Activated CD4-positive, alpha-beta T cell treated with anti-CD3 and anti-CD28 coated beads for 36 hours (primary cell): Measurements from ENCODE around the gene FOXO6. TPM values are rescaled to one million over a fixed set of nuclear protein-coding genes. Genes with fewer than 3 reads are reported as not detected.

Experiments used
- ATAC-seq: fragments of 200-7000 bp; cut with Tn5 transposase; one replicate; pipeline ENCODE4 v1.10.0; 2021; ENCODE audit warnings: mild to moderate bottlenecking, moderate library complexity
- CTCF ChIA-PET: fragments of 350-600 bp; sonication (Branson Sonifier 250); formaldehyde crosslinking; loops from one replicate; lab custom pipeline; 2021; ENCODE audit warnings: antibody characterized with exemption; lab: Charles Lee
- POLR2A ChIA-PET: fragments of 350-600 bp; sonication (Branson Sonifier 250); formaldehyde crosslinking; loops from one replicate; lab custom pipeline; 2021; ENCODE audit warnings: antibody characterized with exemption, inconsistent platforms; lab: Charles Lee
- DNase-seq: peaks from one replicate; pipeline ENCODE4 v3.0.0-alpha.2; 2020
- H3K27ac Mint-ChIP-seq: one replicate; pipeline ENCODE4 v1.8.0; 2021; ENCODE audit warnings: mixed read lengths
- H3K27me3 Mint-ChIP-seq: one replicate; pipeline ENCODE4 v1.8.0; 2021; ENCODE audit warnings: mixed read lengths
- H3K36me3 Mint-ChIP-seq: one replicate; pipeline ENCODE4 v1.8.0; 2021; ENCODE audit warnings: low read depth, mixed read lengths
- H3K4me1 Mint-ChIP-seq: one replicate; pipeline ENCODE4 v1.8.0; 2021; ENCODE audit warnings: mixed read lengths
- H3K4me3 Mint-ChIP-seq: one replicate; pipeline ENCODE4 v1.8.0; 2021; ENCODE audit warnings: mild to moderate bottlenecking, moderate library complexity, mixed read lengths
- H3K9me3 Mint-ChIP-seq: one replicate; pipeline ENCODE4 v1.8.0; 2021; ENCODE audit warnings: low read depth, mixed read lengths
- intact Hi-C, 2 experiments: fragments of 100-400 bp; cut with DNase I in 1 of 2; cut with micrococcal nuclease in 1 of 2; formaldehyde crosslinking; loops; one replicate each; pipeline versions ENCODE4 v1.14.2 to v1.15.1; 2022 to 2024; cut with DNase I, micrococcal nuclease
- total RNA-seq, 2 experiments: library from RNA; stranded (reverse); gene quantifications; one replicate each; pipeline ENCODE4 v1.2.3, GENCODE V29; 2021

FOXO6 gene
- total RNA-seq, 2 experiments from 2014 or later = 0.09 TPM; not detected in 1

DNA sequence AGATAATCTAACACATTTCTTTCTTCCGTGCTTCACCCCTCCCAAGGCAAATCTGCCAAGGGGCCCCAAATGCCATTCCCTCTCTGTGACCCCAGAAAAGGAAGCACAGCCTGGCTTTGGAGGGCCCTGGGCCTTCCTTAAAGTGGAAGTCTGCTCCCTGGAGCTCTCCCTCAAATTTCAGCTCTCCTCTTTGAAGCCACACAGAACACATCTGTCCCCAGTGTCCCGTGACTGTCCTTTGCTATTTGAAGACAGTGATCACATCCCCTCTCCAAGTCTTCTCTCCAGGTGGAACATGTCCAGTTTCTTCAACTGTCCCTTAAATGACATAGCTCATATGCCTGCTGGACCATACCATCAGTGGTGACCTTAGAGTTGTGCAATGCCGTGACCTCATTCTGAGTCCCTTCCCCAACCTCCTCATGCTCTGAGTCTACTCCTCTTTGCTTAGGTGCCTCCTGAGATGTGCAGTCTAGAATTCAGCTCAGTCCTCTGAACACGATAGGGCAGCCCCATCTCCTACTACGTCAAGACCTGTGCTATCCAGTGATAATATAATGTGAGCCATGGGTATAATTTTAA, 18.4 kb upstream of the FOXO6 start:
- H3K36me3 Mint-ChIP-seq = no peaks in the 10 kb centered on the region
- DNase-seq (no peak), ATAC-seq (no peak)
- H3K9me3 Mint-ChIP-seq = peaks cover 6% of the 10 kb centered on the region
- POLR2A ChIA-PET = no interaction called here
- peaks cover 9% of the 10 kb centered on the region for H3K4me1 Mint-ChIP-seq
- intact Hi-C loops = no loop called here
- CTCF ChIA-PET = interaction anchor here (1.1 to 2.5 kb wide), 2 partner anchors 10 to 28 kb away, joined by 4 to 8 read pairs; no protein-coding TSS in a partner anchor
- H3K27ac Mint-ChIP-seq = no peak overlapping the region
- no peak overlapping the region for H3K4me3 Mint-ChIP-seq
- H3K27me3 Mint-ChIP-seq = peaks cover 13% of the 10 kb centered on the region

DNA sequence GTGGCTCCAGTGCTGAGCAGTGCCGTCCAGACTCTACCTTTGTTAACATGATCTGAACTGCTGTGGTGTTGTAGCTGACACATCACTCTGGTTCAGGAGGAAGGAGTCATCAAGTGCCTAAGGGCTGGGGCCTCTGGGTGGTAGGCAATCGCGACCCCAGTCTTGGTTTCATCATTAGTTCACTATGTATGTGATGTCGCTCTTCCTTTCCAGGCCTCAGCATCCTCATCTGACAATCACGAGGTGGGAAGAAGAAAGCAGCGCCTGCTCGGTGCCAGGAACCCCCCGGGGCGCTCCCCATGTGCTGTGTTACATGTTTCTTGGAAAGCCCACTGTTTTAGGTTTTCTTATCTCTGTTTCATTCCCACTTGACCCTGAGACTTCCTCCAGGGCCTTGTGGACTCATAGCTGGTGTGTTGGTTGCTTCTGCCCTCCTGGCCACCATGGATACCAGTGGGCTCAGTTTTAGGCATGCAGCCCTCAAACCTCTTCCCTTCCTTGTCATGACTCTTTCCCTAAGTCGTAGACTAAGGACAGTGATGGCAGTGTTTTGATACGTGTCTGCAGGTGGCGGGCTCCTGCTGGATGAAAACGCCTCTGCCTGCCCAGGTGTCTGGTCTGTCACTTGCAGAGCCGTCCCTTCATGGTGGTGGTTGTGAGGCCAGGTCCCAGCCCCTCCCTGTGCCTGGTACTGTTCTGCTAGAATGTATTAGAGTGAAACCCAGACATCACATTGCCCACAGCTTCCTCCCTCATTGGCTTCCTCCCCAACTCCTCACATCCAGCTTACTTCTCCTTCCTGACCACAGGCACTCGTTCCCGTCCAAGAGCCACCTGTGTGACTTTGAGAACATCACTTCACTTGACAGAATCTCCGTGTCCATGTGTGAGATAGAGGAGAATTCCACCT, 17.2 kb upstream of the FOXO6 start:
- intact Hi-C loops = no loop called here
- Mint-ChIP-seq H3K27me3 (peaks cover 13% of the 10 kb centered on the region), H3K4me3 (no peak overlapping the region), H3K36me3 (no peaks in the 10 kb centered on the region), H3K4me1 (peaks cover 9% of the 10 kb centered on the region), H3K27ac (peak overlapping the region; percentile 32), H3K9me3 (peaks cover 3% of the 10 kb centered on the region)
- ATAC-seq (peak; percentile 72), DNase-seq (peak; percentile 46)
- POLR2A ChIA-PET = no interaction called here
- CTCF ChIA-PET = interaction anchor here (1.1 to 2.5 kb wide), 3 partner anchors 10 to 30 kb away, joined by 3 to 8 read pairs (median 4); no protein-coding TSS in a partner anchor

- POLR2A ChIA-PET = no interaction called here
Observed at GRCh38 chr1:41344708-41345159, 16.5 kb upstream of the FOXO6 start.

GRCh38 chr1:41345434-41346075, 15.7 kb upstream of the FOXO6 start:
- Mint-ChIP-seq H3K27ac (no peak overlapping the region), H3K4me3 (no peak overlapping the region), H3K36me3 (no peaks in the 10 kb centered on the region), H3K4me1 (peaks cover 9% of the 10 kb centered on the region), H3K9me3 (no peaks in the 10 kb centered on the region), H3K27me3 (peaks cover 9% of the 10 kb centered on the region)
- DNase-seq (no peak), ATAC-seq (no peak)
- ChIA-PET CTCF (no interaction called here), POLR2A (no interaction called here)
- intact Hi-C loops = no loop called here

More at GRCh38 chr1:41344708-41345159, 16.5 kb upstream of the FOXO6 start:
- H3K9me3 Mint-ChIP-seq = no peaks in the 10 kb centered on the region
- H3K36me3 Mint-ChIP-seq = no peaks in the 10 kb centered on the region
- no peak overlapping the region for H3K4me3 Mint-ChIP-seq
- DNase-seq (peak; percentile 33), ATAC-seq (peak; percentile 81)
- CTCF ChIA-PET = interaction anchor here (1.2 kb wide), 1 partner anchor 11 kb away, joined by 3 read pairs; no protein-coding TSS in a partner anchor
- peak overlapping the region; percentile 32 for H3K27ac Mint-ChIP-seq
- intact Hi-C loops = no loop called here
- H3K4me1 Mint-ChIP-seq = peaks cover 9% of the 10 kb centered on the region
- H3K27me3 Mint-ChIP-seq = peaks cover 13% of the 10 kb centered on the region

DNA sequence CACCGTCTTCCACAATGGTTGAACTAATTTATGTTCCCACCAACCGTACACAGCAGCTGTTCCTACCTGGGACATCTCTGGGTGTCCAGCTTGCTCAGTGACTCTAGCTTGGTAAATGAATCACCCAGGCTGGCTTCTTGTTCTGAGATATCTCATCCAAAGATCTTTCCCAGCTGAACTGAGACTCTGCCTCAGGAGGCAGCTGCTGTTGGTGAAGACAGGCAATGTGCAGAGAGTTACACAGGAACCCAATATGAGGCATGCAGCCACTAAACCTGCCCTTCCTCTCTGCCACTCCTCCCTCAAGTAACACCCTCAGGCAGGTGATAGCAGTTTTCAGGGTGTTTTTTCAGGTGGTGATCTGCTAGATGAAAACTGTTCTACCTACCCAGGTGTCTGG, 14.0 kb upstream of the FOXO6 start:
- intact Hi-C loops = no loop called here
- ATAC-seq (no peak), DNase-seq (no peak)
- Mint-ChIP-seq H3K4me3 (no peak overlapping the region), H3K9me3 (no peaks in the 10 kb centered on the region), H3K27me3 (peaks cover 7% of the 10 kb centered on the region), H3K27ac (no peak overlapping the region), H3K4me1 (peaks cover 9% of the 10 kb centered on the region), H3K36me3 (no peaks in the 10 kb centered on the region)
- ChIA-PET POLR2A (no interaction called here), CTCF (no interaction called here)

DNA sequence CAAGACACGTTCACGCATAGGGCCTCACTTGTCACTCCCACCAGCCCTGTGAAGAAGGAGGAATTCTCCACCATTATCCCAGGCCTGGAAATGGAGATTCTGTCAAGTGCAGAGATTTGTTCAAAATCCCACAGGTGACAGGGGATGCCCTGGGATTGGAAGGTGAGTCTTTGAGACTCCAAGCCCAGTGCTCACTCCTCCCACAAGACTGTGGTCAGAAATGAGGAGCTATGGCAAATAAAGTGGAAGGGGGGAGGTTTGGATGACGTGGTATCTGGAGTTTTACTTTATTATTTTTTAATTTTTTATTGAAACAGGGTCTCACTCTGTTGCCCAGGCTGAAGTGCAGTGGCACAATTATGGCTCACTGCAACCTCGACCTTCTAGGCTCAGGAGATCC, 12.8 kb upstream of the FOXO6 start:
- ATAC-seq (no peak), DNase-seq (no peak)
- Mint-ChIP-seq H3K4me3 (no peak overlapping the region), H3K4me1 (peaks cover 9% of the 10 kb centered on the region), H3K27me3 (peaks cover 3% of the 10 kb centered on the region), H3K27ac (no peak overlapping the region), H3K9me3 (no peaks in the 10 kb centered on the region), H3K36me3 (no peaks in the 10 kb centered on the region)
- ChIA-PET POLR2A (no interaction called here), CTCF (no interaction called here)
- intact Hi-C loops = no loop called here

DNA sequence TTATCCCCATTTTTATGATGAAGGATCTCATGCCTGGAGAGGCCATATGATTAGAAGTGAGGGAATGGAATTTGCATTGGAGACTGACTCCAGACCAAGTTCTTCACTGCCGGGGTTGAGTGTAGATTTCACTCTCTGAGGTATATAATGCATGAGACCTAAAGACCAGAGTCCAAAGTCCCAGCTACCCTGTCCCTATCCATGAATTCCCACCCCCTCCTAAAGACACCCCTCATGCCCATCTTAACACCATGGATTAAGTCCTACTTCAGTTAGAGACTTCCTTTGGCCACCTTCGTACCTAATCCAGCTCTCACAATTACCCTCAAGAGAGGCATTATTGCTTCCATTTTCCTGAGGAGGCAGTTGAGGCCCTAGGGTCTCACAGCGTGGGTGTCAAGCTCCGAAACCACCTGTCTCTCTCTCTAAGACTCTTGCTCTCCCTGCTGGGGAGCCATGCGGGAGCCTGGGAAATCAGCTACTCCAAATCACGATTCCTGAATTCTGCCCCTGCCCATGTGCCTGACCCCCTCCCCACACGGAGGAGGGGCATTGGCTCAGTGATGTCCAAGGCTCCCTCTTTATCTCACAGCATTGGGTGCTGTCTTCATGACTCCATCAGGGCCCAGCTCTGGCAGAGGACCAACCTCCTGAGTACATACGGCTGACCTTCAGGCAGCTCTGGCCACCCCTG, 11.7 kb upstream of the FOXO6 start:
- Mint-ChIP-seq H3K27ac (no peak overlapping the region), H3K36me3 (no peaks in the 10 kb centered on the region), H3K4me1 (peaks cover 3% of the 10 kb centered on the region), H3K9me3 (no peaks in the 10 kb centered on the region), H3K27me3 (peaks cover 3% of the 10 kb centered on the region), H3K4me3 (no peak overlapping the region)
- CTCF ChIA-PET = interaction anchor here (1.0 kb wide), 1 partner anchor 35 kb away, joined by 3 read pairs; no protein-coding TSS in a partner anchor
- ATAC-seq (no peak), DNase-seq (no peak)
- POLR2A ChIA-PET = no interaction called here
- intact Hi-C loops = no loop called here

GRCh38 chr1:41350055-41350378, 11.2 kb upstream of the FOXO6 start:
- POLR2A ChIA-PET = no interaction called here
- H3K36me3 Mint-ChIP-seq = no peaks in the 10 kb centered on the region
- peaks cover 3% of the 10 kb centered on the region for H3K27me3 Mint-ChIP-seq
- no peaks in the 10 kb centered on the region for H3K4me1 Mint-ChIP-seq
- no peak overlapping the region for H3K4me3 Mint-ChIP-seq
- CTCF ChIA-PET = interaction anchor here (1.0 kb wide), 1 partner anchor 34 kb away, joined by 3 read pairs; no protein-coding TSS in a partner anchor
- H3K27ac Mint-ChIP-seq = no peak overlapping the region
- DNase-seq (no peak), ATAC-seq (no peak)
- intact Hi-C loops = no loop called here
- no peaks in the 10 kb centered on the region for H3K9me3 Mint-ChIP-seq

GRCh38 chr1:41351262-41352151, 9.7 kb upstream of the FOXO6 start:
- DNase-seq (no peak), ATAC-seq (no peak)
- no peak overlapping the region for H3K4me3 Mint-ChIP-seq
- H3K4me1 Mint-ChIP-seq = no peaks in the 10 kb centered on the region
- no peaks in the 10 kb centered on the region for H3K9me3 Mint-ChIP-seq
- H3K27me3 Mint-ChIP-seq = no peaks in the 10 kb centered on the region
- intact Hi-C loops = no loop called here
- H3K36me3 Mint-ChIP-seq = no peaks in the 10 kb centered on the region
- no peak overlapping the region for H3K27ac Mint-ChIP-seq
- ChIA-PET POLR2A (no interaction called here), CTCF (interaction anchor here (0.6 to 0.8 kb wide), 2 partner anchors 18 to 87 kb away, joined by 3 to 4 read pairs; no protein-coding TSS in a partner anchor)

- ChIA-PET CTCF (interaction anchor here (0.6 kb wide), 1 partner anchor 240 kb away, joined by 3 read pairs; no protein-coding TSS in a partner anchor), POLR2A (no interaction called here)
- H3K4me1 Mint-ChIP-seq = no peaks in the 10 kb centered on the region
- H3K27me3 Mint-ChIP-seq = peaks cover 5% of the 10 kb centered on the region
- no peaks in the 10 kb centered on the region for H3K9me3 Mint-ChIP-seq
- ATAC-seq (no peak), DNase-seq (no peak)
- H3K36me3 Mint-ChIP-seq = no peaks in the 10 kb centered on the region
- H3K4me3 Mint-ChIP-seq = no peak overlapping the region
- H3K27ac Mint-ChIP-seq = no peak overlapping the region
- intact Hi-C loops = no loop called here
Observed at GRCh38 chr1:41353744-41354143, 7.5 kb upstream of the FOXO6 start.
